Chondrocyte (in vitro differentiated cells): Measurements from ENCODE around the gene SUCLG2. TPM values are rescaled to one million over a fixed set of nuclear protein-coding genes. Genes with fewer than 3 reads are reported as not detected.

Experiments
- DNase-seq: peaks from one replicate; pipeline ENCODE4 v3.0.0; 2021; ENCODE audit warnings: mixed read lengths, low spot score
- H3K27ac Mint-ChIP-seq: one replicate; pipeline ENCODE4 v1.8.0; 2021; ENCODE audit warnings: mild to moderate bottlenecking, moderate library complexity, mixed read lengths; ENCODE audit not compliant: unreplicated experiment
- H3K27me3 Mint-ChIP-seq: 2 replicates; pipeline ENCODE4 v1.8.0; 2021; ENCODE audit warnings: low read depth, mixed read lengths
- H3K36me3 Mint-ChIP-seq: 2 replicates; pipeline ENCODE4 v1.8.0; 2021; ENCODE audit warnings: low read depth, mixed read lengths
- H3K4me1 Mint-ChIP-seq: 2 replicates; pipeline ENCODE4 v1.8.0; 2021; ENCODE audit warnings: low read depth, mild to moderate bottlenecking, mixed read lengths
- H3K4me3 Mint-ChIP-seq: one replicate; pipeline ENCODE4 v1.8.0; 2021; ENCODE audit warnings: mild to moderate bottlenecking, moderate library complexity, mixed read lengths; ENCODE audit not compliant: unreplicated experiment
- H3K9me3 Mint-ChIP-seq: 2 replicates; pipeline ENCODE4 v1.8.0; 2021; ENCODE audit warnings: low read depth, mixed read lengths
- total RNA-seq: library from RNA; stranded (reverse); gene quantifications from 3 replicates; pipeline ENCODE4 v1.2.1, GENCODE V29; 2021
- TF ChIP-seq, protein P1 (sequence below): fragments of 200-600 bp; sonication (generic); IDR thresholded peaks from 2 replicates; pipeline ENCODE4 v1.5.0; 2021; ENCODE audit warnings: antibody characterized with exemption, mild to moderate bottlenecking, moderate library complexity

Gene SUCLG2
- total RNA-seq, 1 donor from 2014 or later, result 24.3 TPM

DNA sequence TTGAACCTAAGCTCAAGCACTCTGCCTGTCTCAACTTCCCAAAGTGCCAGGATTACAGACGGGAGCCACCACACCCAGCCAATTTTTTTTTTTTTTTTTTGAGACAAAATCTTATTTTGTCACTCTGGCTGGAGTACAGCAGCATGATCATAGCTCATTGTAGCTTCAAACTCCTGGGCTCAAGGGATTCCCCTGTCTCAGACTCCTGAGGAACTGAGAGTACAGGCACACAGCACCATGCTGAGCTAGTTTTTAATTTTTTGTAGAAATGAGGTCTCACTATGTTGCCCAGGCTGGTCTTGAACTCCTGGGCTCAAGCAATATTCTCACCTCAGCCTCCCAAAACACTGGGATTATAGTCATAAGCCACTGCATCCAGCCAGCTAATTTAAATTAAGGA, 36.8 kb upstream of the SUCLG2 start:
- Mint-ChIP-seq H3K36me3 (peaks cover 2% of the 10 kb centered on the region), H3K4me3 (no peak overlapping the region), H3K27me3 (no peaks in the 10 kb centered on the region), H3K27ac (no peak overlapping the region), H3K9me3 (peaks cover 4% of the 10 kb centered on the region), H3K4me1 (no peaks in the 10 kb centered on the region)
- TF ChIP-seq, protein P1, sequence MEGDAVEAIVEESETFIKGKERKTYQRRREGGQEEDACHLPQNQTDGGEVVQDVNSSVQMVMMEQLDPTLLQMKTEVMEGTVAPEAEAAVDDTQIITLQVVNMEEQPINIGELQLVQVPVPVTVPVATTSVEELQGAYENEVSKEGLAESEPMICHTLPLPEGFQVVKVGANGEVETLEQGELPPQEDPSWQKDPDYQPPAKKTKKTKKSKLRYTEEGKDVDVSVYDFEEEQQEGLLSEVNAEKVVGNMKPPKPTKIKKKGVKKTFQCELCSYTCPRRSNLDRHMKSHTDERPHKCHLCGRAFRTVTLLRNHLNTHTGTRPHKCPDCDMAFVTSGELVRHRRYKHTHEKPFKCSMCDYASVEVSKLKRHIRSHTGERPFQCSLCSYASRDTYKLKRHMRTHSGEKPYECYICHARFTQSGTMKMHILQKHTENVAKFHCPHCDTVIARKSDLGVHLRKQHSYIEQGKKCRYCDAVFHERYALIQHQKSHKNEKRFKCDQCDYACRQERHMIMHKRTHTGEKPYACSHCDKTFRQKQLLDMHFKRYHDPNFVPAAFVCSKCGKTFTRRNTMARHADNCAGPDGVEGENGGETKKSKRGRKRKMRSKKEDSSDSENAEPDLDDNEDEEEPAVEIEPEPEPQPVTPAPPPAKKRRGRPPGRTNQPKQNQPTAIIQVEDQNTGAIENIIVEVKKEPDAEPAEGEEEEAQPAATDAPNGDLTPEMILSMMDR, result no peak
- DNase-seq, result no peak

DNA sequence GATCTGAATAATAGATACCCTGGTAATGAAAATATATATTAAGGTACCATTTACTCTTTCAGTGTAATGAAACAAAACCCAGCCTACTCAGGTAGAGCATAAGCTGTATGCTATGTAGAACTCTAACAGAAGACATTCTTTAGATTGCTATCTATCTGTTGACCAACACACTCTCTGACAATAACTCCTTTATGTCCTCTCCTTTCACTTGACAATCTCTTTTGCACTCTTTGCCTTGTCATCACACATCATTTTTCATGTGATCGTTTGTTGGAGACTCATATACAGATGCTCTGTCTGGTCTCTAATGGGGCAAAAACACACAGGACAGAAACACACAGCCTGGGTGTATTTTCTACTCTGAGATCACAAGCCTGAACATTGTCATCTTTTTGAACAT, 35.4 kb upstream of the SUCLG2 start:
- Mint-ChIP-seq H3K4me3 (no peak overlapping the region), H3K36me3 (peaks cover 2% of the 10 kb centered on the region)

DNA sequence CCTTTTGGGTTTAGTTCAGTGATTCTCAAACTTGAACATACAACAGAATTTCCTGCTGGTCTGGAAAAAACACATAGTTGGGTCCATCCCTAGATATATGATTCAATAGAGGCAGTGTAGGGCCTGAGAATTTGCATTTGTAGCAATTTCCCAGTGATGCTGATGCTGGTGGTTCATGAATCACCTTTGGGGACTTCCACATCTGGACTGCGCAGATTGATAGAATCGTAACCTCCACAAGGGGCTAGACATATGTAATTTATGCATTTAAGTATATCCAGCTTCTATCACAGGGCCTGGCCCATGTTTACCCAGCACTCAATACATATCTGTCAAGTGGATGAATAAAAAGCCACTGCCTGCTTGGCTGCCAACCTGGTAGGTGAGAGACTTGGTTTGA, 33.8 kb upstream of the SUCLG2 start:
- H3K27me3 Mint-ChIP-seq, result no peaks in the 10 kb centered on the region
- H3K4me1 Mint-ChIP-seq, result no peaks in the 10 kb centered on the region
- no peak overlapping the region for H3K27ac Mint-ChIP-seq
- TF ChIP-seq, protein P1, result no peak
- H3K36me3 Mint-ChIP-seq, result no peaks in the 10 kb centered on the region
- H3K9me3 Mint-ChIP-seq, result no peaks in the 10 kb centered on the region
- no peak for DNase-seq
- no peak overlapping the region for H3K4me3 Mint-ChIP-seq

More for the DNA sequence above, 35.4 kb upstream of the SUCLG2 start:
- DNase-seq, result no peak
- H3K4me1 Mint-ChIP-seq, result no peaks in the 10 kb centered on the region
- no peaks in the 10 kb centered on the region for H3K27me3 Mint-ChIP-seq
- H3K27ac Mint-ChIP-seq, result no peak overlapping the region
- TF ChIP-seq, protein P1, result no peak
- peaks cover 4% of the 10 kb centered on the region for H3K9me3 Mint-ChIP-seq

DNA sequence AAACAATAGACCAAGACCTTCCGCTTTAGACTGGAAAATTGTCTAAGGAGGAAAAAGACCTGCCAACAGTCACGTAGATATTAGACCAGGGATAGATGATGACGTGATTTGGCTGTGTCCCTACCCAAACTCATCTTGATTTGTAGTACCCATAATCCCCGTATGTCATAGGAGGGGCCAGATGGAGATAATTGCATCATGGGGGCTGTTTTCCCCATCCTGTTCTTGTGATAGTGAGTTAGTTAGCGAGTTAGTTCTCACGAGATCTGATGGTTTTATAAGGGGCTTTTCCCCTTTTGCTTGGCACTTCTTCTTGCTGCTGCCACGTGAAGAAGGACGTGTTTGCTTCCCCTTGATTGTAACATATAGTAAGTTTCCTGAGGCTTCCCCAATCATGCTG, 31.7 kb upstream of the SUCLG2 start:
- DNase-seq, result no peak
- Mint-ChIP-seq H3K27ac (no peak overlapping the region), H3K27me3 (no peaks in the 10 kb centered on the region), H3K4me3 (no peak overlapping the region), H3K4me1 (no peaks in the 10 kb centered on the region), H3K36me3 (no peaks in the 10 kb centered on the region), H3K9me3 (no peaks in the 10 kb centered on the region)
- TF ChIP-seq, protein P1, result no peak

DNA sequence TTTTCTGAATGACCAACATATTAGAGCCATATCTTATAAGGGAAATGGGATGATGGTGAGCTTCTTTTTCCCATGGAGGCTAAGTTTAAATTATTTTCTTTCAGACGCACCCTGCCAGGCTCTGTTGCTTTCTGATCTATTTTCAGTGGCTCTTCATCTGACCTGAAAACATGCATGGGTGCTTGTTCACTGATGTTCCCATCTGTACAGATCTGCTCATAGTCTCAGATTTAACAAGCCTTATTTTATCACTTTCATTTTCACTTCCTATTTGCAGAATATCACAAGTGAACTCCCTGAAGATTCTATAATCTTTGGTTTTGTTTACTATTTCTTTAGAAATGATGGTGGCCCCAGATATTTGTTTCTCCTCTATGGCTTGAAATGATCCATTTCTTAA, 31.1 kb upstream of the SUCLG2 start:
- DNase-seq, result no peak
- H3K27me3 Mint-ChIP-seq, result no peaks in the 10 kb centered on the region
- H3K4me1 Mint-ChIP-seq, result no peaks in the 10 kb centered on the region
- H3K9me3 Mint-ChIP-seq, result no peaks in the 10 kb centered on the region
- H3K36me3 Mint-ChIP-seq, result no peaks in the 10 kb centered on the region
- no peak overlapping the region for H3K27ac Mint-ChIP-seq
- H3K4me3 Mint-ChIP-seq, result no peak overlapping the region
- TF ChIP-seq, protein P1, result no peak
